Measurements from ENCODE around the gene KANSL3. TPM values are rescaled to one million over a fixed set of nuclear protein-coding genes. Genes with fewer than 3 reads are reported as not detected.

Gene KANSL3
- total RNA-seq, 2 experiments from 2014 or later, result 30.3 to 32.2 TPM

GRCh38 chr2:96550787-96551604 lies 87.1 kb downstream of the KANSL3 start:
- Mint-ChIP-seq H3K27ac (no peak overlapping the region), H3K9me3 (no peaks in the 10 kb centered on the region), H3K36me3 (peaks cover 18% of the 10 kb centered on the region), H3K27me3 (no peaks in the 10 kb centered on the region), H3K4me3 (no peak overlapping the region), H3K4me1 (peaks cover 25% of the 10 kb centered on the region)
- DNase-seq, result no peak

- Mint-ChIP-seq H3K9me3 (no peaks in the 10 kb centered on the region), H3K36me3 (peaks cover 26% of the 10 kb centered on the region), H3K27me3 (no peaks in the 10 kb centered on the region), H3K27ac (no peak overlapping the region), H3K4me3 (no peak overlapping the region), H3K4me1 (peaks cover 33% of the 10 kb centered on the region)
- no peak for DNase-seq
These were observed 87.9 kb downstream of the KANSL3 start for GRCh38 chr2:96549967-96550786.

GRCh38 chr2:96549466-96549785 lies 88.7 kb downstream of the KANSL3 start:
- DNase-seq, result no peak
- Mint-ChIP-seq H3K27ac (no peak overlapping the region), H3K9me3 (no peaks in the 10 kb centered on the region), H3K36me3 (peaks cover 32% of the 10 kb centered on the region), H3K4me3 (no peak overlapping the region), H3K27me3 (no peaks in the 10 kb centered on the region), H3K4me1 (peaks cover 36% of the 10 kb centered on the region)

GRCh38 chr2:96548558-96549465 lies 89.3 kb downstream of the KANSL3 start:
- DNase-seq, result no peak
- H3K9me3 Mint-ChIP-seq, result no peaks in the 10 kb centered on the region
- H3K4me3 Mint-ChIP-seq, result no peak overlapping the region
- peaks cover 39% of the 10 kb centered on the region for H3K36me3 Mint-ChIP-seq
- H3K27ac Mint-ChIP-seq, result no peak overlapping the region
- no peaks in the 10 kb centered on the region for H3K27me3 Mint-ChIP-seq
- H3K4me1 Mint-ChIP-seq, result peaks cover 40% of the 10 kb centered on the region

GRCh38 chr2:96547731-96548171 lies 90.4 kb downstream of the KANSL3 start:
- H3K27ac Mint-ChIP-seq, result peak overlapping the region; percentile 25
- no peak overlapping the region for H3K4me3 Mint-ChIP-seq
- peaks cover 48% of the 10 kb centered on the region for H3K36me3 Mint-ChIP-seq

GRCh38 chr2:96547203-96547641 lies 90.9 kb downstream of the KANSL3 start:
- Mint-ChIP-seq H3K36me3 (peaks cover 52% of the 10 kb centered on the region), H3K9me3 (no peaks in the 10 kb centered on the region), H3K4me1 (peaks cover 49% of the 10 kb centered on the region), H3K27ac (no peak overlapping the region), H3K4me3 (no peak overlapping the region), H3K27me3 (no peaks in the 10 kb centered on the region)
- DNase-seq, result no peak

More at GRCh38 chr2:96547731-96548171, 90.4 kb downstream of the KANSL3 start:
- no peaks in the 10 kb centered on the region for H3K9me3 Mint-ChIP-seq
- H3K27me3 Mint-ChIP-seq, result no peaks in the 10 kb centered on the region
- no peak for DNase-seq
- peaks cover 46% of the 10 kb centered on the region for H3K4me1 Mint-ChIP-seq

- Mint-ChIP-seq H3K4me3 (no peak overlapping the region), H3K4me1 (peaks cover 49% of the 10 kb centered on the region), H3K9me3 (no peaks in the 10 kb centered on the region), H3K27me3 (no peaks in the 10 kb centered on the region), H3K27ac (no peak overlapping the region), H3K36me3 (peaks cover 52% of the 10 kb centered on the region)
- no peak for DNase-seq
These were observed 91.3 kb downstream of the KANSL3 start for GRCh38 chr2:96546797-96547196.

- Mint-ChIP-seq H3K27me3 (no peaks in the 10 kb centered on the region), H3K9me3 (no peaks in the 10 kb centered on the region), H3K36me3 (peaks cover 56% of the 10 kb centered on the region), H3K4me3 (no peak overlapping the region), H3K27ac (peak overlapping the region; percentile 70), H3K4me1 (peaks cover 49% of the 10 kb centered on the region)
- no peak for DNase-seq
These were observed 91.8 kb downstream of the KANSL3 start for GRCh38 chr2:96546321-96546720.

Other genes with a start within 250 kb of the KANSL3 start
- under 1 TPM in 1 of 2 experiments, not detected in 1; 0.16 TPM for gene NEURL3, start 133.0 kb downstream of the KANSL3 start, total RNA-seq
- gene ARID5A, start 101.6 kb downstream of the KANSL3 start, total RNA-seq, result 10 to 100 TPM; 59.5 to 61.7 TPM
- not detected for gene FER1L5, start 4.5 kb upstream of the KANSL3 start, total RNA-seq
- 1 to 10 TPM; 4.5 to 5.2 TPM for gene LMAN2L, start 101.8 kb upstream of the KANSL3 start, total RNA-seq
- 1 to 10 TPM; 5.9 to 6.2 TPM for gene CNNM4, start 122.6 kb upstream of the KANSL3 start, total RNA-seq
- gene CNNM3, start 178.0 kb upstream of the KANSL3 start, total RNA-seq, result 10 to 100 TPM; 15.5 to 17.2 TPM
- 1 to 10 TPM; 2.7 to 3.2 TPM for gene ANKRD23, start 205.7 kb upstream of the KANSL3 start, total RNA-seq
- gene ANKRD39, start 219.7 kb upstream of the KANSL3 start, total RNA-seq, result 10 to 100 TPM; 22.7 to 25.2 TPM
- gene SEMA4C, start 231.8 kb upstream of the KANSL3 start, total RNA-seq, result 1 to 10 TPM; 5.9 to 8.3 TPM